ENCODE data around the gene SLC12A6. TPM values are rescaled to one million over a fixed set of nuclear protein-coding genes. Genes with fewer than 3 reads are reported as not detected.

The SLC12A6 gene
- total RNA-seq, 1 donor from 2014 or later = 18.4 TPM

- H3K4me3 Mint-ChIP-seq = no peak overlapping the region
- no peaks in the 10 kb centered on the region for H3K27me3 Mint-ChIP-seq
- intact Hi-C loops (cut with micrococcal nuclease) = loop anchor here (10.0 kb wide), 1 partner anchor 187 kb away; the partner anchor contains the start of gene GOLGA8A
- H3K9me3 Mint-ChIP-seq = no peaks in the 10 kb centered on the region
- H3K27ac Mint-ChIP-seq = no peak overlapping the region
- DNase-seq = no peak
- peaks cover 3% of the 10 kb centered on the region for H3K4me1 Mint-ChIP-seq
- H3K36me3 Mint-ChIP-seq (ENCODE audit: low read depth) = peaks cover 39% of the 10 kb centered on the region
These were observed 89.4 kb downstream of the SLC12A6 start for GRCh38 chr15:34248190-34248589.

- no peak for DNase-seq
- peaks cover 33% of the 10 kb centered on the region for H3K36me3 Mint-ChIP-seq (ENCODE audit: low read depth)
- no peaks in the 10 kb centered on the region for H3K27me3 Mint-ChIP-seq
- H3K9me3 Mint-ChIP-seq = no peaks in the 10 kb centered on the region
- peaks cover 8% of the 10 kb centered on the region for H3K4me1 Mint-ChIP-seq
- intact Hi-C loops (cut with micrococcal nuclease) = loop anchor here (10.0 kb wide), 1 partner anchor 188 kb away; the partner anchor contains the start of gene GOLGA8A
- H3K27ac Mint-ChIP-seq = no peak overlapping the region
- no peak overlapping the region for H3K4me3 Mint-ChIP-seq
These were observed 91.2 kb downstream of the SLC12A6 start for GRCh38 chr15:34246276-34246976.

GRCh38 chr15:34243226-34243625 lies 94.4 kb downstream of the SLC12A6 start:
- no peak for DNase-seq
- H3K4me3 Mint-ChIP-seq = no peak overlapping the region
- no peaks in the 10 kb centered on the region for H3K9me3 Mint-ChIP-seq
- peaks cover 21% of the 10 kb centered on the region for H3K4me1 Mint-ChIP-seq
- no peaks in the 10 kb centered on the region for H3K27me3 Mint-ChIP-seq
- peaks cover 29% of the 10 kb centered on the region for H3K36me3 Mint-ChIP-seq (ENCODE audit: low read depth)
- intact Hi-C loops (cut with micrococcal nuclease) = loop anchor here (10.0 kb wide), 1 partner anchor 192 kb away; the partner anchor contains the start of gene GOLGA8A
- H3K27ac Mint-ChIP-seq = peak overlapping the region; percentile 36

- Mint-ChIP-seq H3K27ac (no peak overlapping the region), H3K36me3 (ENCODE audit: low read depth) (peaks cover 30% of the 10 kb centered on the region), H3K4me1 (peaks cover 21% of the 10 kb centered on the region), H3K4me3 (no peak overlapping the region), H3K27me3 (no peaks in the 10 kb centered on the region), H3K9me3 (no peaks in the 10 kb centered on the region)
- intact Hi-C loops (cut with micrococcal nuclease) = loop anchor here (10.0 kb wide), 1 partner anchor 192 kb away; the partner anchor contains the start of gene GOLGA8A
- no peak for DNase-seq
These were observed 95.3 kb downstream of the SLC12A6 start for GRCh38 chr15:34242331-34242710.

- peak; percentile 80 for DNase-seq
- Mint-ChIP-seq H3K4me1 (peaks cover 21% of the 10 kb centered on the region), H3K27ac (no peak overlapping the region), H3K36me3 (ENCODE audit: low read depth) (peaks cover 33% of the 10 kb centered on the region), H3K9me3 (no peaks in the 10 kb centered on the region), H3K27me3 (no peaks in the 10 kb centered on the region), H3K4me3 (no peak overlapping the region)
- intact Hi-C loops (cut with micrococcal nuclease) = loop anchor here (1.0 to 10.0 kb wide), 2 partner anchors 126 to 193 kb away; partner anchors contain the start of genes GOLGA8A and LPCAT4
These were observed 95.9 kb downstream of the SLC12A6 start for GRCh38 chr15:34241376-34242330.

GRCh38 chr15:34240537-34240936 lies 97.0 kb downstream of the SLC12A6 start:
- Mint-ChIP-seq H3K4me1 (peaks cover 21% of the 10 kb centered on the region), H3K27ac (peak overlapping the region; percentile 62), H3K4me3 (peak overlapping the region; percentile 2), H3K27me3 (no peaks in the 10 kb centered on the region), H3K36me3 (ENCODE audit: low read depth) (peaks cover 42% of the 10 kb centered on the region), H3K9me3 (no peaks in the 10 kb centered on the region)
- intact Hi-C loops (cut with micrococcal nuclease) = loop anchor here (10.0 kb wide), 1 partner anchor 194 kb away; the partner anchor contains the start of gene GOLGA8A
- DNase-seq = no peak

- Mint-ChIP-seq H3K4me3 (peak overlapping the region; percentile 77), H3K4me1 (peaks cover 21% of the 10 kb centered on the region), H3K36me3 (ENCODE audit: low read depth) (peaks cover 44% of the 10 kb centered on the region), H3K27me3 (no peaks in the 10 kb centered on the region), H3K9me3 (no peaks in the 10 kb centered on the region), H3K27ac (peak overlapping the region; percentile 92)
- intact Hi-C loops (cut with micrococcal nuclease) = loop anchor here (1.0 to 2.0 kb wide), 2 partner anchors 14 to 96 kb away; partner anchors contain the start of gene EMC4
- peak; percentile 71 for DNase-seq
These were observed 98.3 kb downstream of the SLC12A6 start for GRCh38 chr15:34239151-34239808.

- Mint-ChIP-seq H3K4me3 (no peak overlapping the region), H3K27me3 (no peaks in the 10 kb centered on the region)
These were observed 104.0 kb downstream of the SLC12A6 start for GRCh38 chr15:34233614-34234013.

GRCh38 chr15:34223904-34224596 lies 113.5 kb downstream of the SLC12A6 start:
- peak; percentile 60 for DNase-seq
- peaks cover 26% of the 10 kb centered on the region for H3K4me1 Mint-ChIP-seq
- peak overlapping the region; percentile 89 for H3K27ac Mint-ChIP-seq
- intact Hi-C loops (cut with micrococcal nuclease) = loop anchor here (1.0 kb wide), 1 partner anchor 143 kb away; the partner anchor contains the start of gene LPCAT4
- peaks cover 21% of the 10 kb centered on the region for H3K36me3 Mint-ChIP-seq (ENCODE audit: low read depth)
- no peaks in the 10 kb centered on the region for H3K27me3 Mint-ChIP-seq
- H3K9me3 Mint-ChIP-seq = no peaks in the 10 kb centered on the region
- peak overlapping the region; percentile 95 for H3K4me3 Mint-ChIP-seq

More at GRCh38 chr15:34233614-34234013, 104.0 kb downstream of the SLC12A6 start:
- Mint-ChIP-seq H3K9me3 (no peaks in the 10 kb centered on the region), H3K27ac (no peak overlapping the region), H3K4me1 (peaks cover 1% of the 10 kb centered on the region), H3K36me3 (ENCODE audit: low read depth) (peaks cover 56% of the 10 kb centered on the region)
- intact Hi-C loops (cut with micrococcal nuclease) = no loop called here
- no peak for DNase-seq

- no peak for DNase-seq
- no peaks in the 10 kb centered on the region for H3K4me1 Mint-ChIP-seq
- H3K9me3 Mint-ChIP-seq = no peaks in the 10 kb centered on the region
- H3K4me3 Mint-ChIP-seq = no peak overlapping the region
- peaks cover 12% of the 10 kb centered on the region for H3K27me3 Mint-ChIP-seq
- no peak overlapping the region for H3K27ac Mint-ChIP-seq
- intact Hi-C loops (cut with micrococcal nuclease) = no loop called here
- H3K36me3 Mint-ChIP-seq (ENCODE audit: low read depth) = no peaks in the 10 kb centered on the region
These were observed 119.9 kb downstream of the SLC12A6 start for GRCh38 chr15:34217587-34218225.

GRCh38 chr15:34216527-34217270 lies 120.9 kb downstream of the SLC12A6 start:
- H3K4me3 Mint-ChIP-seq = no peak overlapping the region
- H3K27me3 Mint-ChIP-seq = peaks cover 12% of the 10 kb centered on the region
- no peaks in the 10 kb centered on the region for H3K4me1 Mint-ChIP-seq
- no peak overlapping the region for H3K27ac Mint-ChIP-seq
- H3K9me3 Mint-ChIP-seq = no peaks in the 10 kb centered on the region
- intact Hi-C loops (cut with micrococcal nuclease) = no loop called here
- no peaks in the 10 kb centered on the region for H3K36me3 Mint-ChIP-seq (ENCODE audit: low read depth)
- no peak for DNase-seq

GRCh38 chr15:34214135-34214534 lies 123.4 kb downstream of the SLC12A6 start:
- H3K9me3 Mint-ChIP-seq = no peaks in the 10 kb centered on the region
- peaks cover 2% of the 10 kb centered on the region for H3K4me1 Mint-ChIP-seq
- no peak overlapping the region for H3K27ac Mint-ChIP-seq
- no peak overlapping the region for H3K4me3 Mint-ChIP-seq
- H3K36me3 Mint-ChIP-seq (ENCODE audit: low read depth) = no peaks in the 10 kb centered on the region
- DNase-seq = peak; percentile 54
- intact Hi-C loops (cut with micrococcal nuclease) = no loop called here
- H3K27me3 Mint-ChIP-seq = peaks cover 12% of the 10 kb centered on the region
